ENCODE measurements around the gene SLC16A5.
A peak's percentile ranks its signal among the peaks of the same experiment; 100 is the strongest.
"Not testable (repeated sequence)": the region's sequence is repeated elsewhere in the genome, so short reads cannot be mapped to it uniquely, and the experiment has no call there.

SLC16A5 gene

DNA sequence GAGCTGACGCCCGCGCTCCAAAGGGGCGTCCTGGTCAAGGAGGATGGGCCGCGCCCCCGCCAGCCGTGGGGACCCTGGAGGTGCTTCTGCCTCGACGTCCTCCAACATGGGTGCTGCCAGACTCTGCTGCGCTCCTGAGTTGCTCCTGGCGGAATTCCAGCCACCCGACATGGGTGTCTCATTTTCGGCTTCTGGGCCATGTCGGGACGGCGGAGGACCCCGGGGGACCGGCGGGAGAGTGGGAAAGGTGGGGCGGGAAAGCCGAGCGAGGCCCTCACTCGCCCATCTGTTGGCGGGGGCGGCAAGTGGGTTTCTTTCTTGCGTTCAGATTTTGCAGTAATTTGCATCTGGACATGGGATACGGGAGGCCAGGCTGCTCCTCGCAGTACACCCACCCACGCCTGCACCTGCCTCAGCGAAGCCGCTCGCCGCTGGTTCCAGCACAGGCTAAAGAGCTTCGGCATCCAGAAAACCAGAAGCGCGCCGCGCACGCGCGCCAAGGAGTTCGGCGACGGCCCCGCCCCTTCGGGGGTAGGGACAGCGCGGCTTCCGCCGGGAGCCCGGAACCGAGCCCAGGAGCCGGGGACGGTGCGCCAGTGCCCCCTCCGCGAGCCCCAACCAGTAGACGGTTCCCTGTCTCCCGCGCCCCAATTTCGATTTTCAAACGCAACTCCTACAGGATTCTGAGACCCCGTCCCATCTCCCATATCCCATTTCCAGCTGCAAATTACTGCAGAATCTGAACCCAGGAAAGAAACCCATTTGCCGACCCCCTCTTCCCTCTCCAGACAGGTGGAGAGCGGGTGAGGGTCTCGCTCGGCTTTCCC is 21.9 kb downstream of the SLC16A5 start, which contains the start of gene ARMC7:
Gene ARMC7, plus strand, starts transcription at position 563 of the 827 bp plus-strand sequence. CDS start 320 bp downstream, outside the sequence.
- DNase-seq (ENCODE audit: low read depth in 3 of 3, low spot score in 1 of 3): peak; percentile 74 to 92 (median 82)

DNA sequence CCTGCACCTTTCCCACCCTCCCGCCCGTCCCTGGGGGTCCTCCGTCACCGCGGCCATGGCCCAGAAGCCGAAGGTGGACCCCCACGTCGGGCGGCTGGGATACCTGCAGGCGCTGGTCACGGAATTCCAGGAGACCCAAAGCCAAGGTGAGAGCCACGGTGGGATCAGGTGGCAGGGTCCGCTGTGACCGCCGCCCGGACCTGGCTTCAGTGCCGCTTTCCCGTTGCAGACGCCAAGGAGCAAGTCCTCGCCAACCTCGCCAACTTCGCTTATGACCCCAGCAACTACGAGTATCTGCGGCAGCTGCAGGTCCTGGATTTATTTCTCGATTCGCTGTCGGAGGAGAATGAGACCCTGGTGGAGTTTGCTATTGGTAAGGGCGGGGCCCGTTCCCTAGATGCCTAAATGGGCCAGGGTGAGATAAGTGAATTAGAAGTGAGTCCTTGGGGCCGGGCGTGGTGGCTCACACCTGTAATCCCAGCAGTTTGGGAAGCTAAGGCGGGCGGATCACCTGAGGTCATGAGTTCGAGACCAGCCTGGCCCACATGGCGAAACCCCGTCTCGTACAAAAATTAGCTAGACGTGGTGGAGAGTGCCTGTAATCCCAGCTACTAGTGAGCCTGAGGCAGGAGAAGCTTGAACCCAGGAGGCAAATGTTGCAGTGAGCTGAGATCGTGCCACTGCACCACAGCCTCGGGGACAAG is 22.6 kb downstream of the SLC16A5 start:
- no peak for DNase-seq (ENCODE audit: low read depth in 3 of 3, low spot score in 1 of 3)

GRCh38 chr17:75111777-75112335 is 24.1 kb downstream of the SLC16A5 start:
- DNase-seq (ENCODE audit: low read depth in 3 of 3, low spot score in 1 of 3): no peak

- peak; percentile 72 to 82 (median 78) for DNase-seq (ENCODE audit: low read depth in 3 of 3, low spot score in 1 of 3)
These were observed 26.2 kb downstream of the SLC16A5 start for GRCh38 chr17:75113798-75114551.

- no peak for DNase-seq (ENCODE audit: low read depth in 3 of 3, low spot score in 1 of 3)
These were observed 27.0 kb downstream of the SLC16A5 start for GRCh38 chr17:75114552-75115314.

GRCh38 chr17:75115555-75115954 is 27.8 kb downstream of the SLC16A5 start:
- no peak for DNase-seq (ENCODE audit: low read depth in 3 of 3, low spot score in 1 of 3)

- DNase-seq (ENCODE audit: low read depth in 3 of 3, low spot score in 1 of 3): no peak
These were observed 29.0 kb downstream of the SLC16A5 start for GRCh38 chr17:75116737-75117136.

DNA sequence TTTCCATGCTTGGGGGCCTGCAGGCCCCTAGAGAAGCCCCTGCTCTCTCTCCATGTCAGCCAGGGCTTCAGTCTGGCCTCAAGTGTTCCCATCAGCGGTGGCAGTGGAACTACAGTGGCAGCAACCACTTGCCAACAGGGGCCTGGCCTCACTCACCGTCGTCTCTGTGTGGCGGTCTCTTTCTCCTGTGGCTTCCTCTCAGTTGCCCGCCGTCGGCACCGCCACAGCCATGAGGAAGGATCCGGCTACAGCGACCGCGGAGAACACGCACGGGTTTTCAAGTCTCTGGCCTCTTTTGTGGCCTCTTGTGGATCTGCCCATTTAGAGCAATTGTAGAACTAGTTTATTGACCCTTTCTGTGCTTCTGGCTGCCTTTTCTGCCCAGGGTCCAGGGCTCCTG is 30.6 kb downstream of the SLC16A5 start:
- DNase-seq (ENCODE audit: low read depth in 3 of 3, low spot score in 1 of 3): no peak

GRCh38 chr17:75124041-75124818 is 36.5 kb downstream of the SLC16A5 start:
- DNase-seq (ENCODE audit: low read depth in 3 of 3, low spot score in 1 of 3): peak in 1 of 3 donors; percentile 45

GRCh38 chr17:75124819-75125162 is 37.0 kb downstream of the SLC16A5 start:
- DNase-seq (ENCODE audit: low read depth in 3 of 3, low spot score in 1 of 3): no peak

- no peak for DNase-seq (ENCODE audit: low read depth in 3 of 3, low spot score in 1 of 3)
These were observed 38.2 kb downstream of the SLC16A5 start for GRCh38 chr17:75125984-75126383.

- DNase-seq (ENCODE audit: low read depth in 3 of 3, low spot score in 1 of 3): no peak
These were observed 39.2 kb downstream of the SLC16A5 start for GRCh38 chr17:75126954-75127353.

DNA sequence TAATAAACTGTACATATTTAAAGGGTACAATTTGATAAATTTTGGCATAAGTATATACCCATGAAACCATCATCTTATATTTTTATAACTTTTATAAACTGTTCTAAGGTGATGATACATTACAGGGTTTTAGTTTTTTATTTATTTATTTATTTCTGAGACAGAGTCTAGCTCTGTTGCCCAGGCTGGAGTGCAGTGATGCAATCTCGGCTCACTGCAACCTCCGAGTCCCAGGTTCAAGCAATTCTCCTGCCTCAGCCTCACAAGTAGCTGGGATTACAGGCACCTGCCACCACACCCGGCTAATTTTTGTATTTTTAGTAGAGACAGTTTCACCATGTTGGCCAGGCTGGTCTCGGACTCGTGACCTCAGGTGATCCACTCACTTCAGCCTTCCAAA is 40.2 kb downstream of the SLC16A5 start:
- not testable (repeated sequence) for DNase-seq (ENCODE audit: low read depth in 3 of 3, low spot score in 1 of 3)

GRCh38 chr17:75128694-75129505 is 41.1 kb downstream of the SLC16A5 start:
- no peak for DNase-seq (ENCODE audit: low read depth in 3 of 3, low spot score in 1 of 3)

GRCh38 chr17:75129576-75129975 is 41.8 kb downstream of the SLC16A5 start:
- no peak for DNase-seq (ENCODE audit: low read depth in 3 of 3, low spot score in 1 of 3)

DNA sequence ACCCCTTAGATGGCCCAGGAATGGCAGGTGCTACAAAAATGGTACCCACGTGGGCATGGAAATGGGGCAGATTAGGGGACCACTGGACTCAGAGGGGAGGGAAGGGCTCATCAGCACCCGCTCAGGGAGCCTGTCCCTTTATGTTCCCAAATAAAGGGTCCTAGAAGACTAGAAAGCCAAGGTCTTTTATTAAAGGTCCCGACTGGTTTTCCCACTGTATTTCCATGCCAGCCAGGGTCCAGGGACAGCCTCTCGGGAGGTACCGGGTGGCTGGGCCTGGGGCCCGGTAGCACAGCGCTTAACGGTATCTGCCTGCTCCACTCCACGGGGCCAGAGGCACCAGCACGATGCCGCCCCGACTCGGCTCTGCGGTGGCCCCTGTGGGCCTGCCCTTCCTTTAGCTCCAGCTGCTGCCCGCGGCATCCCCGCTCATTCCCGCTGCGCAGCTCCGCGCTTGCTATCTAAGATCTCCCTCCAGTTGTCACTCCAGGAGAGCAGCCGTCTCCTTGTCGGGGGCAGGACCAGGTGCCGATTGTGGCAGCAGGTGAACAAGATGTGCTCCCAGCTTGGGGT is 42.4 kb downstream of the SLC16A5 start:
- DNase-seq (ENCODE audit: low read depth in 3 of 3, low spot score in 1 of 3): no peak

DNA sequence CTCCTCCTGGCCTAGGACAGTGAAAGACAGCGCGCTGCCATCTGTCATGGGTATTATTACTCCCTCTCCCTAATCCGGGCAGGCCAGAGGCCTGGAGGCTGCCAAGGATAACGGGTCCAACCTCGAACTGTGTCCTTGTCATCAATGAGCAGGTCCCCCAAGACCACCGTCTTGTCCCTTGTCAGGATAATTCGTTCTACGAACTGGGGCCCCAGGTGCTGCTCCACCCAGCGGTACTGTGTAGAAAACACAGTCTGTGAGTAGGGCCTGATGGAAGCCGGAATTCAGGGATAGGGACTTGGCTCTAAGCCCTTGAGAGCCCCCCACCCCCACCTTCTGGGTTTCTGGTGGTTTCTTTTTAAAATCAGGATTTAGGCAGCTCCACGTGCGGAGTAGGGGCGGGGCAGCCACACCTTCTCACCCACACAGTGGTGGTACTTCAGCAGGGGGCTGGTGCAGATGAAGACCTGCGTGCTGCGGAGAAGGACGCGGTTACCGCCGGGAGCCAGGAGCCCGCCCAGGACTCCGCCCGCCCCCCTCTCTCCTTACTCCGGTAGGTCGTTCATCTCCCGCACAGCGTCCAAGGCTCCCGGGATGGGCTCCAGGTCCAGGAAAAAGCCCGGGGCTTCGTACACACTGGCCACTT is 43.0 kb downstream of the SLC16A5 start:
- peak in 1 of 3 donors; percentile 35 for DNase-seq (ENCODE audit: low read depth in 3 of 3, low spot score in 1 of 3)
